Measurements from ENCODE around the gene POLR1G.
A peak's percentile ranks its signal among the peaks of the same experiment; 100 is the strongest.
"Not testable (repeated sequence)": the region's sequence is repeated elsewhere in the genome, so short reads cannot be mapped to it uniquely, and the experiment has no call there.

Gene POLR1G

DNA sequence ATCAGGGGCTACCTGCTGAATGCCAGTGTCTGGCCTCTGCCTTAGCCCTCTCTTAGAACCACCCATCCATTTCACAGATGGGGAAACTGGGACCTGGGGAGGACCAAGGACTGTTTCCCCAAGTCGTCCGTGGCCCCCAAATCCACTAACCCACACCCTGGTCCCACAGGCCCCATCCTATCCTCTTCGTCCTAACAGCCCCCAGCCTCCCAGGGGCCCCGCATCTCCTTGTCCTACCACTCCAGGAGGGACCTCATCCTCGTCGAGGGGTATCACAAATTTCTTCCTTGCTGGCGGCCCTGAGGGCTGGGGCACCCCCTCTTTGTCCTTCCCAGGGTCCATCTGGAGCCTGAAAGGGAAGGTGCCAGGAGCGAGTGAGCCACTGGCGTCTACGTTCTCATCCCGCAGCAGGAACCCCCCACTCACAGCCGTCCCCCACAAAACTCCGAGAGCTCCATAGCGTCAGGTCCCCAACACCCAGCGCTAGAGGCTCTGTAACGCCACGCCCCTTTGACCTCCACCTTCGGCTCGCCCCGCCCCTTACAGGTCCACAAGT lies 16.7 kb downstream of the POLR1G start:
- DNase-seq: no peak

- DNase-seq: peak; percentile 85
Observed at GRCh38 chr19:45423589-45424190, 17.2 kb downstream of the POLR1G start, which contains the start of gene ERCC1. Gene ERCC1, minus strand, starts transcription at chr19:45423917. Its CDS starts 543 bp downstream, at chr19:45423374.

DNA sequence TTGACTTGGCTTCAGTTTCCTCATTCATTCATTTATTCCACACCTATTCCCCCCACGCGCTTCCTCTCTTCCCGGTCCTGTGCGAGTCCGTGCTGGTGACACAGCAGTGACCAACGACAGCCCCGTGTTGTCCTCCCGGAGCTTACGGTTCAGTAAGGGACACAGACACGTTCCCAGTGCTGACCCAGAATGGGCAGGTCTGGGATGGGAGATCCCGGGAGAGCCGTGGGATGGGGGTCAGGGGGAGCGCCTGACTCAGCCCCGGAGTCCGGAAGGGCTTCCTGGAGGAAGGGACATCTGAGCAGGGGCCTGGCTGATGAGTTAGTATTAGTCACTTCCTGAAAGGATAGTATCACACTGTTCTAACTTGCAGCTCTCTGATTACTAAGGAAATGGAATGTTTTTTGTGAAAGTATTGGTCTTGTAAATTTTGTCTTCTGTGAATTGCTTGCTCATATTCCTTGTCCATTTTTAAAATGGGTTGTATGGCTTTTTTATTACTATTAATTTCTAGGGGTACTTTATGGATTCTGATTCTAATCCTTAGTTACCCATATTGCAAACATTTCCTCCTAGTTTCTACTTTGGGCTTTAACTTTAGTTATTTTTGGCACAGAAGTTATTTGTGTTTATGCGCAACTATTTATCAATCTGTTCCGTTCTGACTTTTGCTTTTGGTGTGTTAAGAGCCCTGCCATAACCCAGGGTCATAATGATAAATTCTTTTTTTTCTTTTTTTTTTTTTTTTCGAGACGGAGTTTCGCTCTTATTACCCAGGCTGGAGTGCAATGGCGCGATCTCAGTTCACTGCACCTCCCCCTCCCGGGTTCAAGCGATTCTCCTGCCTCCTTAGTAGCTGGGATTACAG lies 18.0 kb downstream of the POLR1G start:
- peak; percentile 52 for DNase-seq

- DNase-seq: no peak
Observed at GRCh38 chr19:45428384-45429231, 22.2 kb downstream of the POLR1G start.

DNA sequence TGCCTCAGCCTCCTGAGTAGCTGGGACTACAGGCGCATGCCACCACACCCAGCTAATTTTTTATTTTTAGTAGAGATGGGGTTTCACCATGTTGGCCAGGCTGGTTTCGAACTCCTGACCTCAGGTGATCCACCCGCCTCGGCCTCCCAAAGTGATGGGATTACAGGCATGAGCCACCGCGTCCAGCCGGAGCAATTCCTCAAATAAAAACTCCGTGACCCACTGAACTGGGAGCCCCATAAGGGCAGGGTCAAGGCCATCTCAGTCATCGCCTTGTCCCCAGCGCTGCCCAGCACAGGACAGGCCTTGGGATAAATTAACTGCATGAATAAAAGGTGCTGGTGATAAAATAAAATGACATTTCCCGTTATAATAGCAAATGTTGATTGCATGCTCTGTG lies 23.5 kb downstream of the POLR1G start:
- DNase-seq: not testable (repeated sequence)

DNA sequence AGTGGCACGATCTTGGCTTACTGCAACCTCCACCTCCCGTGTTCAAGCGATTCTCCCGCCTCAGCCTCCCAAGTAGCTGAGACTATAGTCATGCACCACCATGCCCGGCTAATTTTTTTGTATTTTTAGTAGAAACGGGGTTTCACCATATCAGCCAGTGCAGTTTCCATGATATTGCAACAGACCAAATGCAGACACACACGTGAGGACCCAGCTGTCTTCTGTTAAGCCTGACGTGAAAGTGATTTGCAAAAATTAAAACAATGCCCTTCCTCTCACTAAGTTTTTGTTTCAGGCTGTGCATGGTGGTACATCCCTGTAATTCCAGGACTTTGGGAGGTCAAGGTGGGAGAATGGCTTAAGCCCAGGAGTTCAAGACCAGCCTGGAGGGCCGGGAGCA lies 24.6 kb downstream of the POLR1G start:
- peak; percentile 56 for DNase-seq

DNA sequence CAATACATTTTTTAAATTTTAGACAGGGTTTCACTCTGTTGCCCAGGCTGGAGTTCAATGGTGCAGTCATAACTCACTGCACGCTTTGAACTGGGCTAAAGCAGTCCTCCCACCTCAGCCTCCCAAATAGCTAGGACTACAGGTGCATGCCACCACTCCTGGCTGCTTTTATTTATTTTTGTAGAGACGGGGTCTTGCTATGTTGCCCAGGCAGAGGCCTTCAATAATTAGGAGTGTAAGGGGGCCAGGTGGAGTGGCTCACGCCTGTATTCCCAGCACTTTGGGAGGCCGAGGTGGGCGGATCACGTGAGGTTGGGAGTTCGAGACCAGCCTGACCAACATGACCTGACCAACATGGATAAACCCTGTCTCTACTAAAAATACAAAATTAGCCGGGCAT lies 26.1 kb downstream of the POLR1G start:
- not testable (repeated sequence) for DNase-seq

DNA sequence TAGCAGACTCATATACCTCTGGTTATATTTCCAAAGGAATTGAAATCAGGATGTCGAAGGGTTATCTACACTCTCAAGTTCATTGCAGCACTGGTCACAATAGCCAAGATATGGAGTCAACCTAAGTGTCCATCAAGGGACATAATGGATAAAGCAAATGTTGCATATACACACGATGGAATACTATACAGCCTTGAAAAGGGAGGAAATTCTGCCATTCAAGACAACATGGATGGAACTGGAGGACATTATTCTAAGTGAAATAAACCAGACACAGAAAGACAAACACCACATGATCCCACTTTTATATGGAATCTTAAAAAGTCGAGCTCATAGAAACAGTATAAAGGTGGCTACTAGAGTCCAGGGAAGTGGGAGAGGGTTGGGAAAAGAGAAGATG lies 30.9 kb downstream of the POLR1G start:
- DNase-seq: no peak

- DNase-seq: no peak
Observed at GRCh38 chr19:45439190-45439568, 32.7 kb downstream of the POLR1G start.

DNA sequence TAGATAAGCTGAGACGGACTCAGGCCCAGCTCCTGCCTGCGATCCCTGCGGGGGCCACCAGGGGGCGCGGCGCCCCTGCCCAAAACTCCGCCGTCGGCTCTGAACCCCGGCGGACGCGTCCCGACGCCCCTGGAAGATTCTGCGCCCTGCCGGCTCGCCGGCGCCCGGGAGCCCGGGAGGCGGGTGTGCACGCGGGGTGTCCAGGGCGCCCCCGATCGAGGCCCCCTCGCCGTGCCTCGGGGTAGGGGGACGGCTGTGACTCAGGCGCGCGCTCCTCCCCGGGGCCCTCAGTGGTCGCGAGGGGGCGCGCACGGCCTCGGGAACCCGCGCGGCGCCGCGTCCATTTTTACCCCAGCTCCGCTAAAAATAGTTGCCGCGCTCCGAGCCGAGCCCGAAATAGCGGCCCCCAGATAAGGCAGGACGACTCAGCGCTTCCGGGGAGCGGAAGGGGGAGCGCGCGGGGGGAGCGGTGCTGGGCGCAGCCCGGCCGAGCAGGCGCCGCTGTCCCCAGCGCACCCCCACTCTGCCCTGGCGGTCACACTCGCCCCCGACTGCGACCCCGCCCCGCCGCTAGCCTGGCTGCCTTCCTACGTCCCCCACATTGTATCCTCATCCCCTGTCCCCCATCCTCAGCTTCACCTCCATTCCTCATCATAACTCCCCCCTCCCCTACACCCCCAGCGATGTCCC lies 33.3 kb downstream of the POLR1G start:
- DNase-seq: peak; percentile 19

- no peak for DNase-seq
Observed at GRCh38 chr19:45440259-45440638, 33.8 kb downstream of the POLR1G start.

- no peak for DNase-seq
Observed at GRCh38 chr19:45440873-45441654, 34.6 kb downstream of the POLR1G start.

DNA sequence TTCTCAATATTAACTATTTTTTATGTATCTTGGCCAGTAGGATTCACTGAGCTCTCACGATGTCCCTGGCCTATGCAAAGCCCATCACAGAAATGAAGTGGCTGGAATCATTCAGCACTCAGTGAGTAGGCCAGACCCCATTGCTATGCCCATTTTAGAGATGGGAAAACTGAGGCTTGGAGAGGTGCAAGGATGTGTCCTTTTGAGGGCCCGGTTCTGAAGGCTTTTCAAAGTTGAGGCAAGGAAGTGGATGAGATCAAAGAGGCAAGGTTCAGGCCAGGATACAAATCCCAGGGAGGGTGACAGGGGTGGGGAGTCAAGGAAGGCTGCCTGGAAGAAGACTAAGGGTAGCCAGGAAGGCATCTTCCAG lies 35.9 kb downstream of the POLR1G start:
- no peak for DNase-seq

DNA sequence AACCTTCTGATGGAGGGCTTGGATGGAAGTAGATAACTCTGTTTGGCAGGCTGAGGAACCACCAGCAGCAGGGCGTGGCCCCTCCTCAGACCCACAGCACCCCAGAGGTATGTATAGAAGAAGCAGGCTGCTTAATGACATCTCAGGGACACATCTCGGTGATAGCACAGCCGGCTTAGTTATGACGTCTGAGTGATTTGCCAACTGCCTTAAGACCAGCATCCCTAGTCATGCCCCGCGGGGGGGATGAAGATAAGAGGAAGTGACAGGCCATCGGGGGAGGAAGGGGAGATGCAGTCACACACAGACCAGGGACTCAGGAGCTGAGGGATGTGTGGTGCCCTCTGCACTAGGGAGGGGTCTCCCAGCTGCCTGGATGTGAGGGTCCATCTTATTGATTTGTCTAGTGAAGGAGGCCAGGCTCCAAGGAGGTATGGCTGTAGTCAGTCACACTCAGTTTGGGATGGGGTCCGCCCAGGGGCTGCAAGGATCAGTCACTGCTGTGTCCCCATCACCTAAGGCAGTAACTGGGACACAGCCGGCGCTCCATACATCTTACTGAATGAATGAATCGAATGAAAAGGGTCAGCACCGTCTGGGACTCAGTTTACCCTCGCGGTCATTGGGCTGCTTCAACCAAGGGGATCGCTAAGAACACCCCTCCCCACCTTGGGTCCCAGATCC lies 36.5 kb downstream of the POLR1G start:
- peak; percentile 77 for DNase-seq

- peak; percentile 63 for DNase-seq
Observed at GRCh38 chr19:45443462-45444317, 37.2 kb downstream of the POLR1G start.

DNA sequence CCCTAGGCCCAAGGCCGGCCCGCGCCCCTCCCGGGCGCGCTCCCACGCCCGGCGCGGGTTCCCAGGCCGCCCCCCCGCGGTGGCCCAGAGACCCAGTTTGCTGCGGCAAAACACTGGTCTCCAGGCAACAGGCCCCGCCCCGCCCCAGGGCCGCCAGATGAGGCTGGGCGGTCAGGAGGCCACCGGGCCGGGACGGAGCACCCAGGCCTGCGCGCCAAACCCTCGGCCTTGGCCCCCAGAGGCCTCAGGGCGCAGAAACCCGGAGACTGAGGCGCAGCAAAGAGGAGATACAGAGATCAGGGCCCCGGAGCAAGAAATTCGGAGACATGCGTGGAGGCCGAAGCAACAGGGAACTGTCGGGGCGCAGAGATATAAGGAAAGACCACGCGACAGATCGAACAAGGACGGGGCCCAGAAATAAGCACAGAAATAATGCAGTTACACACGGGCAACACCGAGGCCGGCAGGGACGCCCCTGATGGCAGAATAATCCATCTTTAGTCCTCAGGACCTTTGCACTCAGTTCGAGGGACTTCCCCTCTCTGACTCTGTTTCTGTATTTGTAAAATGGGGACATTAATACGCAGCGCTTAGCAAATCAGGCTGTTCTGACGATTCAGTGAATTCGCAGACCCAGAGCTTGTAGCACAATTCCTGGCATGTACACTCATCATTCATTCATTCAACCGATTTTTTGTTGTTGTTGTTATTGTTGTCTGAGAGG lies 38.0 kb downstream of the POLR1G start:
- DNase-seq: peak; percentile 55

DNA sequence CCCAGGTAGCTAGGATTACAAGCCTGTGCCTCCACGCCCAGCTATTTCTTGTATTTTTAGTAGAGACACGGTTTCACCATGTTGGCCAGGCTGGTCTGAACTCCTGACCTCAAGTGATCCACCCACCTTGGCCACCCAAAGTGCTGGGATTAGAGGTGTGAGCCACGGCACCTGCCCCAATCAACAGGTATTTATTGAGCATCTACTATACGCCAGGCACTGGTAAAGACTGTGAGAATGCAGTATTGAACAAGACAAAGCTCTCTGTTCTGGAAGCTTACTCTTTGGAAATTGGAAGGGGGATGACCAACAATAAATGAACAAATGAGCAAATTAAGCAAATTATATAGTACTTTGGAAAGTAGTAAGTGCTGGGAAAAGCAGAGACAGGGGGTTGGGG lies 38.7 kb downstream of the POLR1G start:
- DNase-seq: no peak

GRCh38 chr19:45446295-45446694 lies 39.9 kb downstream of the POLR1G start:
- DNase-seq: peak; percentile 7

- no peak for DNase-seq
Observed at GRCh38 chr19:45446944-45447343, 40.5 kb downstream of the POLR1G start.

- DNase-seq: no peak
Observed at GRCh38 chr19:45448425-45448756, 41.9 kb downstream of the POLR1G start.

Data from GF-D8 (cell line).